HG03045 (cell line): ENCODE data around the gene RSRC1.
"Not testable (repeated sequence)": the region's sequence is repeated elsewhere in the genome, so short reads cannot be mapped to it uniquely, and the experiment has no call there.

Source experiments
- ATAC-seq: cut with Tn5 transposase; IDR thresholded peaks from one replicate; pipeline ENCODE4 v1.9.1; 2021; ENCODE audit warnings: mild to moderate bottlenecking, moderate library complexity; ENCODE audit not compliant: unreplicated experiment

The RSRC1 gene

DNA sequence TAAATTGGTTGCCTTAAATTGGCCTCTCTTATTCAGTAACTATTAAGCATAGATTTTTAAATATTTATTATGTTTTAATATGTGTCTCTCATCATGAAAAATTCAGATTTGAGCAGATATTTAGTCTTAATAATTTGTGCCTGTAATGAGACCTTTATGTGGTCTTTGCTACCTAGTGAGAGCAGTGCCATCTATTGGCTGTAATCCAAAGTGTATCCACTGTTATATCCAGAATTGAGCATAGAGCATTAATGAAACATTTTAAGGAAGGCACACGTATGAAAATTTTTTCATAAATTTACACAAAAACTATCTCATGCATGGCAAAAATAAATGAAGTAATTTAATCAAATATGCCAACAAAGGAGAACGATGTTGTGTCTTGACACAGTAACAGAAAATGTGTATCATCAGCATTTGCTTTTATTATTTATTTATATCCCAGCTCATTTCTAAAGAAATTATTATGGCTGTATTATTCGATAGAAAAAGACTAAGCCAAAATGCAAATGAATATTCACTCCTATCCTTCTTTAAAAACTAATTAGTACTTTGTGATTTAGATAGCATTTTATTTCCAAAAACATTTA, 203.5 kb downstream of the RSRC1 start:
- peak; percentile 46 for ATAC-seq

DNA sequence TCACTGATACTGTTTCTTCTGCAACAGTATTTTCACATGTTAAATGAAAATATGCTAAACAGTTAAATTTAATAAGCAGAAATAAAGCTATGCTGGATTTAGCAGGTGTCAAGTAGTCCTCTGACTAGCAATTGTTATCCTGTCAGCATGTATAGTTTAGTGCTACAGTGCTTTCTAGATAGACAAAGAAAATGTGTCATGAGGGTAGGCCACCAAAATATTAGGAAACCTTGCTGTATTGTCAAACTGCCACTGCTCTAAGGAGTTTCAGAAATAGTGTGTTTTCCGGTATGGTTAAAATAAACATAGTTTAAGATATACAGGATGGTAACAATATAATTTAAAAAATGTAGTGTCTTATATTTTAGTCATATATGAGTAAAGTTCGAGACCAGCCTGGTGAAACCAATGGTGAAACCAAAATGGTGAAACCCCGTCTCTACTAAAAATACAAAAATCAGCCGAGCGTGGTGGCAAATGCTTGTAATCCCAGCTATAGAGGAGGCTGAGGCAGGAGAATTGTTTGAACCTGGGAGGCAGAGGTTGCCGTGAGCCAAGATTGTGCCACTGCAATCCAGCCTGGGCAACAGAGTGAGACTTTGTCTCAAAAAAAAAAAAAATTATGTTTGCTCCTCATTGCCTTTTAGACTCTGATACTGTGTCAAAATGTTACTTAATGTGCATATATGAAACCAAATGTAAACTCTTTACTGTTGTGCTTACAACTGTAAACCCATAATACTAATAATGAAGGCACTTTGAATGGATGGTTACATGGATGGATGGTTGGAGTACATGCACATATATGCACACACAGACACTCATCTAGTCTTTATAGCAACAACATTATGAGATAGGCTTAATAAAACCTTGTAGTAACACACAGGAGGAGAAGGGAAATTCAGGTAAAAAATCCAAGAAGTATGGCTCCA, 204.8 kb downstream of the RSRC1 start:
- ATAC-seq: peak; percentile 47

DNA sequence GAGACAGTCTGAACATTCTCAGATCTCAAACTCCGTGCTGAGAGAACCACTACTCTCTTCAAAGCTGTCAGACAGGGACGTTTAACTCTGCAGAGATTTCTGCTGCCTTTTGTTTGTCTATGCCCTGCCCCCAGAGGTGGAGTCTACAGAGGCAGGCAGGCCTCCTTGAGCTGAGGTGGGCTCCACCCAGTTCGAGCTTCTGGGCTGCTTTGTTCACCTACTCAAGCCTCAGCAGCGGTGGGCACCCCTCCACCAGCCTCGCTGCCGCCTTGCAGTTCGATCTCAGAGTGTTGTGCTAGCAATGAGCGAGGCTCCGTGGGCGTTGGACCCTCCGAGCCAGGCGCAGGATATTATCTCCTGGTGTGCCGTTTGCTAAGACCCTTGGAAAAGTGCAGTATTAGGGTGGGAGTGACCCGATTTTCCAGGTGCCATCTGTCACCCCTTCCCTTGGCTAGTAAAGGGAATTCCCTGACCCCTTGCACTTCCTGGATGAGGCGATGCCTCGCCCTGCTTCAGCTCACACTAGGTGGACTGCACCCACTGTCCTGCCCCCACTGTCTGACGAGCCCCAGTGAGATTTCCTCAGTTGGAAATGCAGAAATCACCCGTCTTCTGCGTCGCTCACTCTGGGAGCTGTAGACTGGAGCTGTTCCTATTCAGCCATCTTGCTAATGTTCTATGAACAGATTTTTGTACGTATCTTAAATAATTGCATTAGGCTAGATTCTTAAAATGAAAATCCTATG, 220.0 kb downstream of the RSRC1 start:
- ATAC-seq: not testable (repeated sequence)

DNA sequence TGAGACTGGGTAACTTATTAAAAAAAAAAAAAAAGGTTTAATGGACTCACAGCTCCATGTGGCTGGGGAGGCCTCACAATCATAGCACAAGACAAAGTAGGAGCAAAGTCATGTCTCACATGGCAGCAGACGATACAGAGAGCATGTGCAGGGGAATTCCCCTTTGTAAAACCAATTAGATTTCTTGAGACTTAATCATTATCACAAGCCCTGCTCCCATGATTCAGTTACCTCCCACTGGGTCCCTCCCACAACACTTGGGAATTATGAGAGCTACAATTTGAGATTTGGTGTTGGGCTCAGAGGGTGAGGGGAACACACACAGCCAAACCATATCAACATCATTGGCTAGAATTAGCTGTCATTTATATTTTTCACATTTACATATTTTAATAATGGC, 221.0 kb downstream of the RSRC1 start:
- no peak for ATAC-seq

DNA sequence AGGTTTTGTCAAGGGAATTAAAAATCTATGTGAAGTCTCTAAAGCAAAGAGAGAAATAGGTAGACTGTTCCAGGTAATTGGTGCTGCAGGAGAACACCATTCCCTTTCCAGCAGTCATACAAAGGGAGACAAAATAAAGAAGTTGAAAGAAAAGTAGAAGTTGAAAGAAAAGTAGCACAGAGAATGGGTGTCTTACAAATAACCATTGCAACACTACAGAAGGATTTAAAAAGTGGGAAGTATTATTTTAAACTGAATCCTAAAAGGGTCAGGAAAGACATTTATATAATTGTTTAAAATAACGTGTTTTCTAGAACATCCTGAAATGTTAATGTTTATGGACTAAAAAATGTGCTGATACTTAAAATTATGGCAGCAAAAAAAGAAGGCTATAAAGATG, 223.8 kb downstream of the RSRC1 start:
- ATAC-seq: no peak

DNA sequence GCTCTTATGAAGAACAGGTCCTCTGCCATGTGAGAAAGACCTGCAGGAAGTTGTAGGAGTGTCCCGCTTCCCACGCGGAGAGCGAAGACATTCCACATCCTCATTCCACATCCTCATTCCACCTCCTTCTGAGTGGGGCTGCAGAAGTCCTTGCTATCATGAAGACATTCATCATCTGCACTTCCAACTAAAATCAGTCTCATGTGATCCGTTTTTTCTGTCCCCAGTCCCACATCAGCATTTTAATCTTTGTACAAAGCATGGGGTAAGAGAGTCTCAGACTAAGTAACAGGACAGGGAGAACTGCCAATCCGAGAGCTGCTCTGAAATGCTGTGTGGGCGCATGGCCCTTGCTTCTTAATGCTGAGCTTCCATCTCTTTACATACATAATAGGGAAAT, 227.2 kb downstream of the RSRC1 start:
- no peak for ATAC-seq

DNA sequence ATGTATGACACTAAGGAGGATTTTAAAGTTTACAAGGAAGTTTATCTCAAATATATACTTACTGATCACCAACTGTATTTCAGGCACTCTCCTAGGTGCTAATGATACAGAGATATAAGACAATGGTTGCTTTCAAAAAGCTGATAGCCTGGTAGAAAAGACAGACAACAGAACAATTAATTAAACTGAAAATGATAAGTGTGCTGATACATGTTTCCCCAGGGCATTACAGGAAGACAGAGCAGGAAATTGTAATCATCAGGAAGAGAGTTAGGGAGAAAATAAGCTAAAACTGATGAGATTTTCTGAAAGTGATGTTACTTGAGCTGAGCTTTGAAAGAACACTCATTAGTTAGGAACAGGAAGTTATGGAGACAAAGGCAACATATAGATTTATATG, 229.7 kb downstream of the RSRC1 start:
- ATAC-seq: no peak

DNA sequence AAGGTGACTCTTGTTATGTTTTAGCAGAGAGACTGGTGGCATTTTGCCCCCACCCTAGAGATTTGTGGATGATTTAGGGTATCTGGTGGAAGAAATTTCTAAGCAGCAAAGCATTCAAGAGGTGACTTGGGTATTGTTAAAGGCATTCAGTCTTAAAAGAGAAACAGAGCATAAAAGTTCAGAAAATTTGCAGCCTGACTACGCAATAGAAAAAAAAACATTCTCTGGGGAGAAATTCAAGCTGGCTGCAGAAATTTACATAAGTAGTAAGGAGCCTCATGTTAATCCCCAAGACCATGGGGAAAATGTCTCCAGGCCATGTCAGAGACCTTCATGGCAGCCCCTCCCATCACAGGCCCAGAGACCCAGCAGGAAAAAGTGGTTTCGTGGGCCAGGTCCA, 231.1 kb downstream of the RSRC1 start:
- not testable (repeated sequence) for ATAC-seq

DNA sequence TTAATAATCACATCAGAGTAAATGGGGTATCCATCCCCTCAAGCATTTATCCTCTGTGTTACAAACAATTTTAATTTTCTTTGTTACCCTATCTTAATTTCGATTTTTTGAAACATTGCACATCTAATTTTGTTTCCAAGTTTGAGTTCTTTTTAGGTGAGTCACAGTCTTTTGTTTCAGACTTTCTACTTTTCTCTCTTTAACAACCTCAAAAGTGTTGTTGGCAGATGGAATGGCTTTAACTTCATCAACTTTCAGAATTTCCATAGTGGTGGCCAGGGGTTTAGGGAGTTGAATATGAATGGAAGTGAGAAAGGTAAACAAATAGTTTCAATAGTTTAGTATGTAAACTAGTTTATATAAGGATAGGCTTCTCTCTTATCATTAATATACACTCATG, 238.1 kb downstream of the RSRC1 start:
- ATAC-seq: no peak

DNA sequence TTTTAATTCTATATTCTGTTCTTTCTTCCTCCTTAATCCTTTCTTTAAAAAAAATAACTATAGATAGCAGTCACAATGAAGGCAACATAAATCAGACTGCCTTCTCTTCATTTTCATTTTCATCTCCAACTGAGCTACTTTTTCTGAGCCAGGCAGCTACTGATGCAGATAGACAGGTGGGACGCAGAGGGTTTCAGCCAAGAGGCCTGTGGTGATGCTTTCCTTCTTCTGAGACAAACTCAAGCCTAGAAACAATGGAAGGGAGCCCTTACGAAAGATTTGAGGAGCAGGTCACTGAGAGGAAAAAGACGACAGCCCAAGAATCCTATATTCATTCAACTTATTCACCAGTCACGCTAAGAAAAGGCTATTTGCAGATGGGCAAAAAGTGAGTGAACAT, 241.1 kb downstream of the RSRC1 start:
- ATAC-seq: no peak

DNA sequence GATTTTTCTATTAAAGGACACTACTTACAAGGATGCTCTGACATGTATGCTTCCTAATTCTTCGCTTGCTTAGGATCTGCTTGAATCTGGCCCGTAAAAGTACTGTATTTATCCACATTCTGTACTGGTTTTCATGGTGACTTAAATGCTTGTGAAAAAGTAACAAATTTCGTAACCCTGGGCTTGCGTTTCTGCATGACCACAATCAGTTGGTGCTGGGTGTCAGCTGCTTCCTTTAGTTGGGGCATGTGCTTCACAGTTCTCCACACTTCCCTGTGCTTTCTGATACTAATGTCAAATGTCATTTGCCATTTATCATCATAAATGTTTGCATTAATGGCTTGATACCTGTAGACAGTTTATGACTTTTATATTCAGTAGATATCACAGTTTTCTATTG, 242.7 kb downstream of the RSRC1 start:
- ATAC-seq: peak; percentile 41

DNA sequence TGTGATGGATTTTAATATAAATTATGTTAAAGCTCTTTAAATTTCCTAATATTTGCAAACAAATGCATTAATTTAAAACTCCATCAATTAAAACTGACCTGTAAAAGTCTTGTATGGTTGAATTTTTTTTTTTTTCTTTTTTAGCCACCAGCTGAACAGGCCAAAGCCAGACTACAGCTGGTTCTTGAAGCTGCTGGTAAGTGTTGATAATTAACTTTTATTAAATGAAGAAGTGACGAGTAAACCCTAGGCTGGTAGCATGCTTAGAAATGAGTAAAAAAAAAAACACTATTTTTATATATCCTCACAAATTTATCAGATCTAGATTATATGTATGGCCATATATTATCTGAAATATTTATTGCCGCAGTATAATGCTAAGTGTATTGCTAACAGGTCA, 244.8 kb downstream of the RSRC1 start:
- ATAC-seq: no peak

DNA sequence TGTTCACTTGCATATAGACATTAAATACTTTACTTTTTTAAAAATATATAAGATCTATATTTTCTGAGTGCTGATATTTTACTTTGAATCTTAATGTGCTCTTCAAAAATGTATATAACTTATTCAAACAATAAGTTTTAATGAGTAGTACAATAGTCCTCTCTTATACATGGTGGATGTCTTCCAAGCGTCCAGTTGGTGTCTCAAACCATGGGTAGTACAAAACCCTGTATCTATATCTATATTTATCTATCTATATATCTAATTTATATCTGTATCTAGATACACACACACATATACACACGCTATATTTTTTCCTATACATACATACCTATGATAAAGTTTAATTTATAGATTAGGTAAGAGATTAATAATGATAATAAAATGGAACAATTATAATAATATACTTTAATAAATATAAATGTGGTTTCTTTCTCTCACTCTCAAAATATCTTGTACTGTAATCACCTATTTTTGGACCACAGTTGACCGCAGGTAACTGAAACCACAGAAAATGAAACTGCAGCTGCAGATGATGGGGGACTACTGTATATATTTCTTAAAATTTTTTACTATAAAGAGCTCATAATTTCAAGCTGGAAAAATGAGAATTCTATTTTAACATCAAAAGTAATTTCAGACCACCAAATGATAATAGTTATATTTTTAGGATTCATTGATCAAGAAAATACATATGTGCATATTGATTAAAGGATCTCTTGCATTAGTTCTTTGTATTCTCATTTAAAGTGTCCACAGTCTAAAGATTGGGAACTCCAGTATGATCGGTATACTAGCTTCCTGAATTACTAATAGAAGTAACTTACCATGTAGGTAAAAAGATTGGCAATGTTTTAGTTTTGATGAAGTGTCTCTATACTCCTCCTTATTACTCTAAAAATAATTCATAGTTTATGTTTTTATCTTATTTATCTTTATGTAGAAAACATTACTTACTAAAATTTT, 246.0 kb downstream of the RSRC1 start:
- ATAC-seq: peak; percentile 91

DNA sequence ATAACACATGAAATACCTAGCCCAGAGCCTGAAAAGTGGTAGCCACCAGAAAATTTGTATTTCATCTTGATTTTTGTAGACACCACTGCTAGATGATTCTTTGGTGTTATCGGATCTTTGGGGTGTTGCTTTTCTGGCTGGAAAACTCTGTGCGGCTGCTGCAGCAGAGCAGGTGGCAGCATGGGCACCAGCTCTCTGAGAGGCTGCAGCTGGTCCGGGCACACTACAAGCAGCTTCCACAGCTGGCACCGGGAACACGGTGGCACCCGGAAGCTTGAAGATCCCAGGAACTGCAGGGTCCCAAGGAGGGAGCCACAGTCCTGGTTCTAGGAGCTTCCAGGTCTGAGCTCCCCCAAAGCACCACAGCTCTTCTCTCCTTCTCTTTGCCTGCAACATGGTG, 249.4 kb downstream of the RSRC1 start:
- ATAC-seq: no peak

DNA sequence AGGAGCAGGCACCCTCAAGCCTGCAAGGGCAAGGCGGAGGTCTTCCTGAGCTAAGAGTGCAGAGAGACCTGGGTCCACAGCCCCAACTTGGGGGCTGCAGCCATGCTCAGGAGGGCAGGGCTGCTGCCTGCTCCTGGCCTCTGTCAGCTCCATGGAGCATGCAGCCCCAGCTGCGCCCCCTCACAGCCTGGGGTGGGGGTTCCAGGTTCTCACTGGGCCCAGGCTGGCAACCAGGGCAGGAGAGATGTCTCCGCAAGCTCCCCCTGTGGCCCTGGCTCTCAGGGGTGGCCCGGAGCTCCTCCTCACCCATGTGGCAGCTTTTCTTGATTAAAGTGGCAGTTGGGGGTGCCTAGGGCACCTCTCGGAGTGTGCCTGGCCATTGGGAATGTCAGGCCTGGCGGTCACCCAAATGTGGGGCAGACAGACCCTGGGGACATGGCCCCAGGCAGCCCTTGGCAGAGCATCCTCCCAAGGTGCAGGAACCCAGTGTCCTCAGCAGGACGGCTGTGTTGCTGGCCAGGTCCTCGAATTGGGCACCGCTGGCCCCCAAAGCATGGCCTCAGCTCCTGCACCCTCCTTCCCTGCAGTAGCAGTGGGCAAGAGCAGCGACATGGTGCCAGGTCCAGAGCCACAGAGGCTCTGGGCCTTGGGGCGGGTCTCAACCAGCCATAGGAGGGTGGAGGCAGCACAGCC, 251.0 kb downstream of the RSRC1 start:
- no peak for ATAC-seq

DNA sequence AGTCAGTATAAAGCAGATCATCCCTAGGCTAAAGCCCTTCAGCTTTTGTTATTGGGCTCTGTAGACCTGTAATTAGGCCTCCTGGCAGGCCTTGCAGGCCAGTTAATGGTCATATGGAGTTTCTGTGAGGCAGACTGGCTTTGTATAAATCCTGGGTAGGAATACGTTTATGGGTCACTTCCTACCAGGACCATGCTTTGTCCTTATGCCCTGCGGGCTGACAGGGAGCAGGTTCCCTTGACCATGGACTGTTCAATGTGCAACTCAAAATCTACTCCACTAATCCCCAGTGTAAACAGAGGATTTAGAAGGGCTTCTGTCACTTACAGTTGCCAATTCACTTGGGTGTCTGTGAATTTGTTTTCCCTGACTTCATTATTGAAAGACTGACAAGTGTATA, 258.4 kb downstream of the RSRC1 start:
- ATAC-seq: no peak

DNA sequence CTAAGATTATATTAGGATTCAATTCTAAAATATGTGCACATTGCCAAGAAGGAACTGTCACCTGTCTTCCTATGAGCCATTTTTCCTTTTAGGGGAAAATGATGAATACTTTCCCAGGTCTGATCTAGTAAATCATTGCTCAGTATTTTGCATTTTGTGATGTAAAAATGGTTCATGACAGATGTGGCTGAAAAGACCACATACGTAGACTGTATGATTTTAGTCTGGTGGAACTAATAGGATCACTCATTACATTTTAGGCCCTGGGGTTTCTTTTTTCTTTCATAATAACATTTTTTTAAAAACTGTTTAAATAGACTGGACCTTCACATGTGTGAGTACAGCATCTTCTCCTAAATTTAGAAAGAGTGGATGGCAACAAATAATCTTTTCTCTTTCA, 259.4 kb downstream of the RSRC1 start:
- ATAC-seq: no peak

DNA sequence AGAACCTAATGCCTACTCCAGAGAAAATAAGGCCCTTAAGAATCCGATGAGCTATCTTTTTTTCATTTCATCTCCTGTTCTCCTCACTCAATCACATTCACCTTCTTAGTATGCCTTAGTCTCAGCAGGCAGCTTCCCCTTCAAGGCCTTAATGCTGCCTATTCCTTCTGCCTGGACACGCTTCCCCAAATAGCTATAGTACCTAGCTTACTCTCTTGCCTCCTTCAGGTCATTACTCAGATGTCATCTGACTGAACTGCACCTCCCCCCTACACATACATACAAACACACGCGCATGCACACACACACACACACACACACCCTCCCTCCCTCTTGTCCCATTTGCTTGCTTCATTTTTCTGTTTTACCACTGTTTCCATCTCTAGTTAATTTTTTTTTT, 269.6 kb downstream of the RSRC1 start:
- ATAC-seq: no peak

DNA sequence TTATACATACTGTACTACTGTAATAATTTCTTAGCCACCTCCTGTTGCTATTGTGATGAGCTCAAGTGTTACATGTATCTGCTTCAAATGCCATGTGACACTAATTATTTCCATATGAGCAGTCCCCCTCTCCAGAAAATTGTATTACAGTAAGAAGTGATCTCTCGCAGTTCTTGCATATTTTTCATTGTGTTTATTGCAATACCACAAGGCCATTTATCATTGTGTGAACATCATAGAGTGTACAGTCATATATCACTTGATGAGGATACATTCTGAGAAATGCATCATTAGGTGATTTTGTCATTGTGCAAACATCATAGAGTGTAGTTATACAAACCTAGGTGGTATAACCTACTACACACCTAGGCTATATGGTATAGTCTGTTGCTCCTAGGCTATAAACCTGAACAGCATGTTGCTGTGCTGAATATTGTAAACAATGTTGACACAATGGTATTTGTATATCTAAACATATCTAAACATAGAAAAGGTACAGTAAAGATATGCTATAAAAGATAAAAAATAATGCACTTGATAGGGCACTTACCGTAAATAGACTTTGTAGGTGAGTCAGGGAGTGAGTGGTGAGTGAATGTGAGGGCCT, 271.5 kb downstream of the RSRC1 start:
- no peak for ATAC-seq

DNA sequence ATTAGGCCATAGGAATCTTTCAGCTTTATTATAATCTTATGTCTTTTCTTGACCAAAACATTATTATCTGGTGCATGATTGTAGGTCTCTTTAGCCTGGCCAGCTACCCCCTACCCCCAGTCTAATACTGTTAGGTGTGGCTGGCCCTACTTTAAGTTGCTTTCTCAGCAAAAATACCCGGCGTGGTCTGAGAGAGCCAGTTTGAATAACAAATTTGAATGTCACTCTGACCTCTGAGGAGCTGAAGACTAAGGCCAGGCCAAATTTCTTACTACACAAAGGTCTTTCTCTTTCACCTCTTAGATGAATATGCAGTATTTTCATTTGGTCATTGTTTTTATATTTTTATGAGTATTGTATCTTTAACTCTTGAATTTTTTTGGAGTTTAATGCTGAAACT, 272.6 kb downstream of the RSRC1 start:
- ATAC-seq: no peak
